ENCODE data around the gene RASSF8. TPM values are rescaled to one million over a fixed set of nuclear protein-coding genes. Genes with fewer than 3 reads are reported as not detected.

Gene RASSF8
- total RNA-seq, 1 donor from 2014 or later: 45.3 TPM

- DNase-seq: no peak
Observed at GRCh38 chr12:26062006-26062405, 103.5 kb downstream of the RASSF8 start.

DNA sequence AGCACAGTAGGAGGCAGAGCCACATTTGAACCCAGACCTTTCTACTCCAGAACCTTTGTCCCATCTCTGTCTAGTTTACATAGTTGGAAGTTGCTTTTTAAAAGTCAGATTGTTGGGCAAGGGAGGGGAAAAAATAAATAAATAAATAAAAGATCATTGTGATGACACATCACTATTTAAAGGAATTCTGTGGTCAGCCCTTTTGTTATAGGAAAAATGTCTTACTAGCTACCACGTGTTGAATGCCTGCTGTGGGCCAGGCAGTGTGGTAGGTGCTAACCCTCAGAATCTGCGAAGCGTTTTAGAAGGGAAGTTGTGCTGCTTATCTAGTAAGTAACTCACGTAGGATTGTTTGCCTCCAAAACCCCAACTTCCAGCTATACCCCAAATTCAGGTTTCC lies 104.1 kb downstream of the RASSF8 start:
- no peak for DNase-seq

DNA sequence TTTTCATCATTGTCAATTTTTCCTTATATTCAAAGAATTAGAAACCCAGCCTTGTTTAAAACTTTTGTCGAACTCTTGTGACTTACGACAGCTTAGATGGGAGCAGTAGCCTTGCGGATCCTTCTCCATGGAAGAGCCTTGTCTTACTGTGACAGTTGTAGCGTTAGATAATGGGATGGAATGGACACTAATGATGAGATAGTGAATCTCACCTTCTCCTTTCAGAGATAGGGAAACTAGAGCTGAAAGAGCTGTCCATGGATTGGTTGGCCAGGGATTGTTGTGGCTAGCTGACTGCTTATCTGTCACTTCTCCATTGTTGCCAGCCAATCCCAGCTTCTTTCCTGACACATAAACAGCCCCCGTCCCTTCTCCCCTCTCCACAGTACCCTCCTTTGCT lies 107.0 kb downstream of the RASSF8 start:
- no peak for DNase-seq

DNA sequence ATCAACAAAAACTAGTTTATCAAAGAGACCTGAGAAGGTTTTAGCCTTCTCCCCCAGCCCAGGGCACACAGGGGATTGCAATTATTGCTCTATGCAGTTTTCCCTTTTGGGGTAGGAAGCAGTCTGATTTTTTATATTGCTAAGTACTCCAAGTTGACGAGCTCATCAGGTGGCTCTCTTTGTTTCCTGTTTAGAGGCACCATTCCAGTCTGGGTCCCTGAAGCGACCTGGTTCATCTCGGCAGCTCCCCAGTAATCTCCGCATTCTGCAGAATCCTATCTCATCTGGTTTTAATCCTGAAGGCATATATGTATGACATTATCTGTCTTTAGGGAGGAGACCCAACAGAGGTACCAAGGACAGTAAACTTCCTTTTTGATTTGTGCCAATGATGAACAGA lies 110.0 kb downstream of the RASSF8 start:
- DNase-seq: no peak

DNA sequence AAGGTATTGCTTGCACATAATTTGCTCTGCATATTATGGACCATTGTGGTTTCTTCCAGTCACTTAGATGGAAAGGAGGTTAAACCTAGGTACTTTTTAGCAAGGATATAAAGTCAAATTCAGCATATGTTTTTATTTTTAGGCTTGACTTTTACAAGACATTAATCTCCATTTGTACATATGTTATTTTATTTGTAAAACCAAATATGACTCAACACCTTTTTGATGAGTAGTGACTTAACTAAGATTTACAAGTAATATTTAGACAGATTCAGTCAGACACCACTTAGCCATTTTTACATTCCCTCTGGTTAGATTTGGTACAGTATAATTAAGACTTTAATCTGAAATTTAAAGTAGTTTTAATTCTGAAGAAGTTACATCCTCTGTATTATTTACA lies 111.3 kb downstream of the RASSF8 start:
- no peak for DNase-seq

- peak; percentile 63 for DNase-seq
Observed at GRCh38 chr12:26077915-26078702, 119.6 kb downstream of the RASSF8 start.

DNA sequence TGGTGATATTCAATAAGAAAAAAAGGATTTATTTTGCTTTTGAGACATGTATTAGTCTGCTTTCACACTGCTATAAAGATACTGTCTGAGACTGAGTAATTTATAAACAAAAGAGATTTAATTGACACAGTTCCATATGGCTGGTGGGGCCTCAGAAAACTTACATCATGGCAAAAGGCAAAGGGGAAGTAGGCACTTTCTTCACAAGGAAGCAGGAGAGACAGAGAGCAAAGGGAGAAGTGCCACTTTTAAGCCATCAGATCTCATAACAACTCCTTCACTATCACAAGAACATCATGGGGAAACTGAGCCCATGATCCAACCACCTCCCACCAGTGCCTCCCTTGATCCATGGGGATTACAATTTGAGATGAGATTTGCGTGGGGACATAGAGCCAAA lies 122.4 kb downstream of the RASSF8 start:
- no peak for DNase-seq

DNA sequence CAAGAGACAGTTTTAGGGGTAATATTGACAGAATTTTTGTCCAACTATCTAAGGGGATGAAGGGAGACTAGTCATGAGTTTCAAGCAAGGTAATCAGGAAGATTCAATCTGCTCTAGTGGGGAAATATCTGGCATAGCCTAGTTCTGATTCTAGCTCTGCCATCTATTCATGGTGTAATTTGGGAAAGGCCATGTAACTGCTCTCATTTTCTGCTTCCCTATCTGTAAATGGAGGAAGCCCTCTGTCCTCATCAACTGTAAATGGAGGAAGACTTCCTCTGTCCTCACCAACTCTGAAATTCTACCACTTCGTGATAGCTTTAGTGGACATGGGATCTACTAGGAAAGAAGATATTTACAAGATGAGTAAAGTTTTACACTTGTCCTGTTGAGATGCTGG lies 128.5 kb downstream of the RASSF8 start:
- no peak for DNase-seq

- no peak for DNase-seq
Observed at GRCh38 chr12:26088998-26089397, 130.5 kb downstream of the RASSF8 start.

GRCh38 chr12:26090836-26091510 lies 132.5 kb downstream of the RASSF8 start:
- no peak for DNase-seq

DNA sequence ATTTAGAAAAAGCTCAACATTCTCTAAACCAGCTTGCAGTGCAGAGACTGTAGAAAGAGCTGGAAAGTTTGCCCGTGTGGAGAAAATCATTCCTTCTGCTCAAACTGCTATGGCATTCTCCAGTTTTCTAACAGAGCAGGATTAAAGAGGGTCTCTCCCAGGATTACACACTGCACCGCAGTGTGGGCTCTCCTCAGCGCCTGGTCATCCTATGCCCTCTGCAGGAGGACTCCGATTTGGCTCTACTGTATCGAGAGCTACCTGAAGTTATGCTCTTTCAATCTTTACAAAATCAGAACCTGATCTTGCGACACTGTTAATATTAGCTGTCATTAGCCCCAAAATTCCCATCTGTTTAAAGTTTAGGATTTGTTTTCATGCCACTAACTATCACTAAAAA lies 133.3 kb downstream of the RASSF8 start:
- peak; percentile 20 for DNase-seq

GRCh38 chr12:26092346-26093105 lies 134.0 kb downstream of the RASSF8 start:
- DNase-seq: no peak

GRCh38 chr12:26095186-26095585 lies 136.7 kb downstream of the RASSF8 start:
- no peak for DNase-seq

DNA sequence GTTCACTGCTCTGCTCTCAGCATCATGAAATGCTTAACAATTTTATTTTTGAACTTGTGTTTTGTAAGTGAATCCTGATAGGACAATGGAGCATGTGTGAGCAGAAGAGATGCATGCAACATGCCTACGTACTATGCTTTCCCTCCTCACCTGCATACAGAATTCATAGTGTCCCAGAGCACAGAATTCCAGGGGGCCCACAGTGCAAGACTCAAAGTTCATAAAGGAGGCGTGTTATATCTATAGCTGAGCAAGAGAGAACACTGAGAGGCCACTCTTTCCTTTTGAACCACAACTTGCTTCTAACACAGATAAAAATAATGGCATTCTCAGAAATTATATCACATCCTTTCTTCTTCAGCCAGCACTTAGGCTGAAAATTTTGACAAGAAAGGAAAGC lies 137.6 kb downstream of the RASSF8 start:
- no peak for DNase-seq

GRCh38 chr12:26097046-26097878 lies 138.8 kb downstream of the RASSF8 start:
- DNase-seq: peak; percentile 52

GRCh38 chr12:26100666-26101349 lies 142.3 kb downstream of the RASSF8 start:
- no peak for DNase-seq

GRCh38 chr12:26101350-26101734 lies 142.9 kb downstream of the RASSF8 start:
- DNase-seq: no peak

GRCh38 chr12:26101763-26102162 lies 143.3 kb downstream of the RASSF8 start:
- no peak for DNase-seq

GRCh38 chr12:26102953-26103352 lies 144.5 kb downstream of the RASSF8 start:
- peak; percentile 33 for DNase-seq

- no peak for DNase-seq
Observed at GRCh38 chr12:26106347-26106746, 147.9 kb downstream of the RASSF8 start.

GRCh38 chr12:26108915-26109314 lies 150.4 kb downstream of the RASSF8 start:
- no peak for DNase-seq
